GM23338 (cell line): ENCODE results near the gene NCF4.

Source experiments
- CTCF ChIP-seq, 2 experiments: fragments of 200-600 bp in 1 of 2; sonication (generic) in 1 of 2; conservative IDR thresholded peaks; 2 replicates each; pipeline versions ENCODE4 v1.5.1 to v1.6.1; 2016 to 2017; ENCODE audit warnings: antibody characterized with exemption in 2 of 2, low read depth in 2 of 2, mild to moderate bottlenecking in 2 of 2, moderate library complexity in 1 of 2
- ETS1 ChIP-seq: IDR thresholded peaks from 2 replicates; pipeline ENCODE4 v1.6.1; 2016; ENCODE audit warnings: antibody characterized with exemption
- EZH2 ChIP-seq: fragments of 200-600 bp; sonication (generic); IDR thresholded peaks from one replicate; pipeline ENCODE4 v1.8.0; 2017; ENCODE audit warnings: antibody characterized with exemption, mild to moderate bottlenecking, low read depth; ENCODE audit not compliant: unreplicated experiment
- EZH2phosphoT487 ChIP-seq: fragments of 200-600 bp; sonication (generic); IDR thresholded peaks from one replicate; pipeline ENCODE4 v1.8.1; 2018; ENCODE audit warnings: antibody characterized with exemption; ENCODE audit not compliant: unreplicated experiment
- JUNB ChIP-seq: IDR thresholded peaks from one replicate; pipeline ENCODE4 v1.6.1; 2016; ENCODE audit warnings: antibody characterized with exemption; ENCODE audit not compliant: unreplicated experiment
- NANOG ChIP-seq: IDR thresholded peaks from 2 replicates; pipeline ENCODE4 v1.6.1; 2016; ENCODE audit warnings: antibody characterized with exemption, borderline replicate concordance
- POLR2AphosphoS5 ChIP-seq: IDR thresholded peaks from 2 replicates; pipeline ENCODE4 v1.6.1; 2016; ENCODE audit warnings: antibody characterized with exemption, low read depth
- REST ChIP-seq: IDR thresholded peaks from one replicate; pipeline ENCODE4 v1.6.1; 2018; ENCODE audit warnings: antibody characterized with exemption; ENCODE audit not compliant: unreplicated experiment
- ZNF114 ChIP-seq: fragments of 250-450 bp; sonication (Bioruptor Pico); IDR thresholded peaks from 2 replicates; pipeline ENCODE4 v1.5.0; 2020; ENCODE audit warnings: mild to moderate bottlenecking, moderate library complexity

GRCh38 chr22:36822581-36822980 lies 38.2 kb upstream of the NCF4 start:
- TF ChIP-seq POLR2AphosphoS5: no peak
- TF ChIP-seq CTCF (conservative IDR thresholded peaks at IDR 0.05; ENCODE audit: low read depth in 2 of 2): no peak
- no peak for TF ChIP-seq ZNF114 (CRISPR knock-in tag)
- no peak for TF ChIP-seq EZH2
- no peak for TF ChIP-seq EZH2phosphoT487
- TF ChIP-seq ETS1: no peak
- TF ChIP-seq REST: no peak
- no peak for TF ChIP-seq JUNB
- TF ChIP-seq NANOG: no peak
